Chondrocyte (in vitro differentiated cells): ENCODE data around the gene PIGX. TPM values are rescaled to one million over a fixed set of nuclear protein-coding genes. Genes with fewer than 3 reads are reported as not detected.

Experiments
- DNase-seq: peaks from one replicate; pipeline ENCODE4 v3.0.0; 2021; ENCODE audit warnings: mixed read lengths, low spot score
- H3K27ac Mint-ChIP-seq: one replicate; pipeline ENCODE4 v1.8.0; 2021; ENCODE audit warnings: mild to moderate bottlenecking, moderate library complexity, mixed read lengths; ENCODE audit not compliant: unreplicated experiment
- H3K27me3 Mint-ChIP-seq: 2 replicates; pipeline ENCODE4 v1.8.0; 2021; ENCODE audit warnings: low read depth, mixed read lengths
- H3K36me3 Mint-ChIP-seq: 2 replicates; pipeline ENCODE4 v1.8.0; 2021; ENCODE audit warnings: low read depth, mixed read lengths
- H3K4me1 Mint-ChIP-seq: 2 replicates; pipeline ENCODE4 v1.8.0; 2021; ENCODE audit warnings: low read depth, mild to moderate bottlenecking, mixed read lengths
- H3K4me3 Mint-ChIP-seq: one replicate; pipeline ENCODE4 v1.8.0; 2021; ENCODE audit warnings: mild to moderate bottlenecking, moderate library complexity, mixed read lengths; ENCODE audit not compliant: unreplicated experiment
- H3K9me3 Mint-ChIP-seq: 2 replicates; pipeline ENCODE4 v1.8.0; 2021; ENCODE audit warnings: low read depth, mixed read lengths
- CTCF ChIP-seq: fragments of 200-600 bp; sonication (generic); IDR thresholded peaks from 2 replicates; pipeline ENCODE4 v1.5.0; 2021; ENCODE audit warnings: antibody characterized with exemption, mild to moderate bottlenecking, moderate library complexity
- total RNA-seq: library from RNA; stranded (reverse); gene quantifications from 3 replicates; pipeline ENCODE4 v1.2.1, GENCODE V29; 2021

The PIGX gene
- total RNA-seq, 1 donor from 2014 or later, result 27.2 TPM

- TF ChIP-seq CTCF, result no peak
- Mint-ChIP-seq H3K4me3 (no peak overlapping the region), H3K36me3 (no peaks in the 10 kb centered on the region), H3K9me3 (peaks cover 3% of the 10 kb centered on the region), H3K27ac (no peak overlapping the region), H3K4me1 (peaks cover 15% of the 10 kb centered on the region), H3K27me3 (peaks cover 11% of the 10 kb centered on the region)
- no peak for DNase-seq
Measured at GRCh38 chr3:196686436-196686835, 25.7 kb upstream of the PIGX start.

- H3K4me3 Mint-ChIP-seq, result peak overlapping the region; percentile 30
- no peak for TF ChIP-seq CTCF
- DNase-seq, result no peak
- H3K27me3 Mint-ChIP-seq, result peaks cover 7% of the 10 kb centered on the region
- H3K9me3 Mint-ChIP-seq, result no peaks in the 10 kb centered on the region
- H3K4me1 Mint-ChIP-seq, result peaks cover 15% of the 10 kb centered on the region
- H3K36me3 Mint-ChIP-seq, result no peaks in the 10 kb centered on the region
- H3K27ac Mint-ChIP-seq, result peak overlapping the region; percentile 86
Measured at GRCh38 chr3:196688349-196688748, 23.8 kb upstream of the PIGX start.

- Mint-ChIP-seq H3K4me1 (peaks cover 10% of the 10 kb centered on the region), H3K9me3 (no peaks in the 10 kb centered on the region), H3K27ac (no peak overlapping the region), H3K36me3 (no peaks in the 10 kb centered on the region), H3K4me3 (no peak overlapping the region), H3K27me3 (peaks cover 7% of the 10 kb centered on the region)
- no peak for DNase-seq
- no peak for TF ChIP-seq CTCF
Measured at GRCh38 chr3:196689941-196690660, 22.1 kb upstream of the PIGX start.

- Mint-ChIP-seq H3K4me1 (peaks cover 9% of the 10 kb centered on the region), H3K27me3 (peaks cover 7% of the 10 kb centered on the region), H3K4me3 (no peak overlapping the region), H3K9me3 (no peaks in the 10 kb centered on the region), H3K27ac (no peak overlapping the region), H3K36me3 (no peaks in the 10 kb centered on the region)
- TF ChIP-seq CTCF, result no peak
- DNase-seq, result no peak
Measured at GRCh38 chr3:196691386-196691785, 20.8 kb upstream of the PIGX start.

- peak; percentile 68 for TF ChIP-seq CTCF
- DNase-seq, result no peak
- Mint-ChIP-seq H3K36me3 (no peaks in the 10 kb centered on the region), H3K9me3 (no peaks in the 10 kb centered on the region), H3K27me3 (peaks cover 7% of the 10 kb centered on the region), H3K4me1 (no peaks in the 10 kb centered on the region), H3K27ac (no peak overlapping the region), H3K4me3 (no peak overlapping the region)
Measured at GRCh38 chr3:196694202-196694638, 18.0 kb upstream of the PIGX start.
